Activated CD8-positive, alpha-beta memory T cell treated with anti-CD3 and anti-CD28 coated beads for 36 hours (primary cell): Measurements from ENCODE around the gene HS6ST1. TPM values are rescaled to one million over a fixed set of nuclear protein-coding genes. Genes with fewer than 3 reads are reported as not detected.
"Not testable (repeated sequence)": the region's sequence is repeated elsewhere in the genome, so short reads cannot be mapped to it uniquely, and the experiment has no call there.

ENCODE experiments used
- CTCF ChIA-PET: fragments of 350-600 bp; sonication (Branson Sonifier 250); formaldehyde crosslinking; loops from one replicate; lab custom pipeline; 2021; ENCODE audit warnings: antibody characterized with exemption; lab: Charles Lee
- POLR2A ChIA-PET: fragments of 350-600 bp; sonication (Branson Sonifier 250); formaldehyde crosslinking; loops from one replicate; lab custom pipeline; 2021; ENCODE audit warnings: antibody characterized with exemption; lab: Charles Lee
- total RNA-seq, 2 experiments: library from RNA; stranded (reverse); gene quantifications; one replicate each; pipeline ENCODE4 v1.2.3, GENCODE V29; 2021

HS6ST1 gene
- total RNA-seq, 2 experiments from 2014 or later = 16.0 to 18.1 TPM

GRCh38 chr2:128275498-128276045 lies 43.1 kb downstream of the HS6ST1 start:
- ChIA-PET CTCF (no interaction called here), POLR2A (no interaction called here)

GRCh38 chr2:128274218-128274617 lies 44.5 kb downstream of the HS6ST1 start:
- CTCF ChIA-PET = no interaction called here
- POLR2A ChIA-PET = no interaction called here

DNA sequence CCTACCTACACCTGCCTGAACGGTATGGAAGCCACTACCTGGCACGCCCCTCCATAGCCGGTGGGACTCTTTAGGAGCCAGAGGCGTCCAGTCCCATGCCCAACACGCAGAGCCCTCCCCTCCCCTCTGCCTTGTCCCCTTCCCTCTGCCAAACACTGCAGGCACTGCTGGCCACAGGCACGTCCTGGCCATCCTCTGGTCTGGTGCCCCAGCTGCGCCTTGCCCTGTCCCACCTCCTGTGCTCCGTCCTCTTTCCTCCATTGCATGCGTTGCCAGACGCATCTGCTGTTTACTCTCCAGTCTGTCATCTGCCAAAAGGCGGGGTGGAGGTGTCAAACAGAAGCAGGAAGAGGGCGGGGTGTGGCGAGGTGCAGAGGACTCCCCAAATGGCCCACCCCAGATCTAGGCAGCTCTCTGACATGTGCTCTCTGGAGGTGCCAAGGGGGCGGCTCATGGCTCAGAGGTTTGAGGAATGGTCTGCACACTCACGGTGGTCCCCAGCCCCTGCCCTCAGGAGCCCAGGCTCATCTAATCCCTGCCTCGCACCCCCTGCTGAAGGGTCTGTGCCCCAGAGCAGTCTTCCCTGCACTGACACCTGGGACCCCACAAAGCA lies 45.1 kb downstream of the HS6ST1 start:
- ChIA-PET POLR2A (no interaction called here), CTCF (interaction anchor here (1.1 kb wide), 1 partner anchor 27 kb away, joined by 3 read pairs; no protein-coding TSS in a partner anchor)

- CTCF ChIA-PET = interaction anchor here (1.1 kb wide), 1 partner anchor 27 kb away, joined by 3 read pairs; no protein-coding TSS in a partner anchor
- POLR2A ChIA-PET = no interaction called here
Measured at GRCh38 chr2:128272601-128273468, 45.8 kb downstream of the HS6ST1 start.

DNA sequence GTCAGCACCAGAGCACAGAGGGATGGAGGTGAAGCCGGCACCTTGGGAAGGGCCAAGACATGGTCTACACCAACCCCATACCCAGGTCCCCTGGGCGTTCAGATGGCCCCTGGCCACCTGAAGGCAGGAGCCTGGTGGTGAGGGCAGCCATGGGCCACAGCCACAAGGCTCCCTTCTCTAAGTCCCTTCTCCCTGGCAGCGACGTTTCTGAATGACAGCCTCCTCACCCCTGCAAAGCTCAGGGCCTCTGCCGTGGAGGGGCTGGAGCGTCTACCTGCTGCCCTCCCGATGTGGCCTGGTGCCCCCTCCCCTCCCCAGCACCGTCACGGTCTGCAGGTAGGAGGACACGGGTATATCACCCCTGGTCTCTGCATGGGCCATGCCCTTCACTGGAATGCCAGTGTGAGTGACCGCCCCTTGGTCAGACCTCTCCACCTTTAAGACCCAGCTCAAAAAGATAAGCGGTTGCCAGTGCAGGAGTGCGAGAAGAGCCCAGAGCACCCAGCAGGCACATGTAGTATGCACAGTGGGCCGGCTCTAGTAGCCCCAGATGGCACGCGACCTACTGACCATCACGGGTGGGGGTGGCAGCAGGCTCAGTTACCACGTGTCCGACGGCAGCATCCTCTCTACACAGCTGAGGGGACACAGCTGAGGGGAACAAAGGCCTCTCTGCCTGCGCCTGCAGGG lies 46.6 kb downstream of the HS6ST1 start:
- ChIA-PET POLR2A (no interaction called here), CTCF (interaction anchor here (1.1 kb wide), 1 partner anchor 28 kb away, joined by 3 read pairs; no protein-coding TSS in a partner anchor)

DNA sequence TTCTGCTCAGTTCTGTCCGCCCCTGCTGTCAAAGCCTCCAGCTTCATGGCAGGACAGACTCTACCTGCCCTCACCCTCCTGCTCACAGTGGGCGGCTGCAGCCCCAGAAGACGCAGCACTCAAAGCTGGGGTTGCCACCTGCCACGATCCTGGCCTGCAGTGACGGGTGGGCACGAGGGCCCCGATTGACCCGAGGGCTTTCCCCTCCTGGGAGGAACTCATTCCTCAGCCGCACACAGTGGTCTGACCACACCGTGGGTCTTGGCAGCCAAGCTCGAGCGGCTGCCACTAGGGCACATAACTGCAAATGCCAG lies 47.1 kb downstream of the HS6ST1 start:
- ChIA-PET POLR2A (no interaction called here), CTCF (no interaction called here)

DNA sequence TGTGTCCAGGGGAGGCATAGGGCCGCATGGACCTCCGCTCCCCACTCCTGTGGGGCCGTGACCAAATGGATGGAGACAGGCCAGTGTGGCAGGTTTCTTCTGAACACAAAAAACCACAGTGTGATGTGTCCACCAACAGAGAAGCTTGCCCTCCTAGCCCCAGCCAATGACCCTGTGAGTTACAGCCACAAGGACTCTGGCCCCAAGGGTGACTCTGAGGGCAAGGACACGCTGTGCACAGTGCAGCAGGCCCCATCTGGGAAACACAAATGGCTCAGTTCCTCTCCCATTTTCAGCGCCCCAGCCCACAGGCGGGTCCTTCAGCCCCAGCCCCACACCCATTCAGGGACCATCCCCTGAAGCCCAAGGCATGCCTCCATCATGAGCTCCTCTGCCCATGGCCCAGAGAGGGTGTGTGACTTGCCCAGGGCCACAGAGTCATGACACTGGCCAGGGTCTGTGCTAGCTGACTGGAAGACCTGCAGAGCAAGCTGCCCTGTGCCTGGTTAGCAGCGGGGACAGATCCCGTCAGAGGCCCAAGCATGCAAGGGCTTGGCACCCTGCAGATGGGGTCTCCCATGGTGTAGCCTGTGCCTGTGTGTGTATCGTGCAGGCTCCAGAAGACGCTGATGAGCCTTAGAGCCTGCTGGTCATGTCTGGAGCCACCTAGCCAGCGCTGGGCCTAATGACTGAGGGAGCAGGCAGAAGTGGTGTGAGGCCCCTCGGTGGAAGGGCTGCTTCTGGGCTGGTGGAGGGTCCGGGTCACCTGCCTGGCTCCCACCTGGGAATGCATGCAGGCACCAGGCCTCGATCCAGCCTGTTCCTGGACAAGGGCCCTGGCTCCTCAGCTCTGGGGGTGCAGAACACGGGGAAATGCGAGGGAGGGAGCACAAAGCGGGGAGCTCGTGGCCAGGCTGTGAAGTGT lies 47.7 kb downstream of the HS6ST1 start:
- POLR2A ChIA-PET = no interaction called here
- CTCF ChIA-PET = no interaction called here

GRCh38 chr2:128269990-128270671 lies 48.5 kb downstream of the HS6ST1 start:
- ChIA-PET CTCF (no interaction called here), POLR2A (no interaction called here)

DNA sequence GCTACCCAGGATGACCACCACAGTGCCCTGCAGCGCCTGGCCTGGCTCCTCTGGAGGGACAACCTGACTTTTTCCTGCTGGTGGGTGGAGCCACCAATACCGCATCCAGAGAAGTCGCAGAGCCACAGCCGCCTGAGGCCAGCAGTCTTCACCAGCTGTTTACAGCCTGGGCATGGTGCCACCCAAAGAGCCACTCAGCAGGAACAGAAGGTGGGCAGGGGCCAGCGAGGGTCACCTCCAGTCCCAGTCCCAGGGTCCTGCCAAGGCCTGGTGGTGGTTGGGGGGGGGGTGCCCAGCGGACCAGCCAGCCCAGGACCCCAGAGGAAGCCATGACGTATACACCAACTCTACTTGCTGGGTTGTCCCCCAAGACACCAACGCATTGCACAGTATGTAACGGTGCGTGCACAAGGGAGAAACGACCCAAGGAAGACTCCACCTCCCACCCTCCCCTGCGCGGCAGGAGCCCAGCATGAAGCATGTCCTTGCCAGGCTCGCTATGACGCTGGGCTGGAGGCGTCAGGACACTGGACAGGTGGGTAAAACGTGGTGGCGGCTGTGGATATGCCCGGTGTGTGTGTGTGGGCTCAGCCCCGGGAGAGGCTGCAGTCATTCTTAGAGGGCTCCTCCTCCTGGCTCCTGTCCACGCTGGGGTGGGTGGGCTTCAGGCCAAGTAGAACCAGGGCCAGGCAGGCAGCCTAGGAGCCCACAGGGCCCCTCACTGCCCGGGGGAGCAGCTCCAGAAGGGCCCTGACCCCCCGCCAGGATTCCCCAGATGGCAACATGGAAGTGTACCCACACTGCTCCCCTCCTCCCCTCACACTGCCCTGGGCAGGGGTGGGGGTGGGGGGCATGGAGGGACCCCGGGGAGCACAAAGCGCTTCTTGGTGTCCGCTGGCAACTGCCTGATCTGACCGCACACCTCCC lies 49.3 kb downstream of the HS6ST1 start:
- POLR2A ChIA-PET = no interaction called here
- CTCF ChIA-PET = no interaction called here

DNA sequence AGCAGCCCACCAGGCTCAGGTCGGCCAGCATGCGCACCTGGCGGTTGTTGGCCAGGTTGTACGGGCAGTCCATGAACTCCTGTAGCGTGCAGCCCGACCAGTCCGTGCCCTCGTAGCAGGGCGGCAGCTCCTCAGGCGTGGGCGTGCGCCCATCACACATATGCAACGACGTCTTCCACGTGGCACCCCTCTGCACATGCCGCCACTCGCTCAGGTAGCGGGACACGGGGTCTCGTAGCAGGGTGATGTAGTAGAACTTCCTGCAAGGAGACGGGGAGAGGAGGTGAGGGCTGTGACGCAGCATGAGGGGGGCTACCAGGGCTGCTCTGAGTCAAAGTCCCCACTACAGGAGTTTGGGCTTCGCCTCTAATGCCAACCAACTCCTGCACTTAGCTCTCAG lies 50.1 kb downstream of the HS6ST1 start:
- CTCF ChIA-PET, POLR2A ChIA-PET: not testable (repeated sequence)

DNA sequence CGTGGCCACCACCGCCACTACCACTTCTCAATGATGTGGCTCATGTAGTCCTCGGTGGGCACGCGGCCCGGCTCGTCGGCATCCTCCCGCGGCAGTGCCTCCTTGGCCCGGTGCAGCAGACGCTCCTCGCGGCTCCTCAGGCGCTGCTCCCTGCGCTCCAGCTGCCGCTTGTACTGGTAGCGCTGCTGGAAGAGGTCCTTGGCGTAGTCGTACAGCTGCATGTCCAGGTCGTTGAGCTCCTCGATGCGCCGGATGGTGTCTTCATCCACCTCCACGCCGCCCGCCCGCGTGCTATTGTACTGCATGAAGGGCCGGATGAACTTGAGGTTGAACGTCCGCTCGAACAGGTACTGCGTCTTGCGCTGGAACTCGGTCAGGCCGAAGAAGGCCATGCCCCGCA lies 50.5 kb downstream of the HS6ST1 start:
- CTCF ChIA-PET, POLR2A ChIA-PET: not testable (repeated sequence)

GRCh38 chr2:128267649-128268048 lies 51.0 kb downstream of the HS6ST1 start:
- CTCF ChIA-PET, POLR2A ChIA-PET: not testable (repeated sequence)

GRCh38 chr2:128267197-128267596 lies 51.5 kb downstream of the HS6ST1 start:
- POLR2A ChIA-PET, CTCF ChIA-PET: not testable (repeated sequence)

GRCh38 chr2:128266463-128266862 lies 52.2 kb downstream of the HS6ST1 start:
- POLR2A ChIA-PET, CTCF ChIA-PET: not testable (repeated sequence)

DNA sequence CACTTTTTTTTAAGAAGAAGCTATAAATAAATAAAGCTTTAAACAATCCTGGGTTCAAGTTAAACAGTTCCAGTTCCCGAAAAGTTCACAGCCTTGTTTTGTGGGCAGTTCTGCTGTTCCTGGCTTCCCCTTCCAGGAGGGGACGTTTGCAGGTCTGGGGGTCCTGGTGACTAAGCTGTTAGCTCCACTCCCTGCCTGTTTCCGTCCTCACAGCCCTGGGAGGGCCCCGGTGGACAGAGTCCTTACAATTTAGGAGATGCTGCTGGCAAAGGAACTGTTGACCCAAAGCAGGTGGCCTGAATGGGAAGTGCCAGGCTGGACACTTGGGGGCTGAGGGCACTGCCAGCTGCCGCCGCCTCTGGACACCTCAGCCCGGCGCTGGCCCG lies 53.1 kb downstream of the HS6ST1 start:
- POLR2A ChIA-PET, CTCF ChIA-PET: not testable (repeated sequence)

- CTCF ChIA-PET = no interaction called here
- POLR2A ChIA-PET = interaction anchor here (0.7 kb wide), 1 partner anchor 343 kb away, joined by 5 read pairs; no protein-coding TSS in a partner anchor
Measured at GRCh38 chr2:128264881-128265607, 53.6 kb downstream of the HS6ST1 start.

- POLR2A ChIA-PET = no interaction called here
- CTCF ChIA-PET = no interaction called here
Measured at GRCh38 chr2:128263902-128264331, 54.8 kb downstream of the HS6ST1 start.
